Activated naive CD8-positive, alpha-beta T cell treated with anti-CD3 and anti-CD28 coated beads for 36 hours (primary cell): ENCODE data around the gene LCN9. TPM values are rescaled to one million over a fixed set of nuclear protein-coding genes. Genes with fewer than 3 reads are reported as not detected.

Experiments used
- DNase-seq: peaks from one replicate; pipeline ENCODE4 v3.0.0; 2021
- H3K27ac Mint-ChIP-seq: one replicate; pipeline ENCODE4 v1.8.0; 2022; ENCODE audit warnings: mild to moderate bottlenecking, moderate library complexity, mixed read lengths
- H3K27me3 Mint-ChIP-seq: one replicate; pipeline ENCODE4 v1.8.0; 2022; ENCODE audit warnings: mild to moderate bottlenecking, mixed read lengths
- H3K36me3 Mint-ChIP-seq: one replicate; pipeline ENCODE4 v1.8.0; 2021; ENCODE audit warnings: mild to moderate bottlenecking, mixed read lengths
- H3K4me1 Mint-ChIP-seq: one replicate; pipeline ENCODE4 v1.8.0; 2021; ENCODE audit warnings: mixed read lengths
- H3K4me3 Mint-ChIP-seq: one replicate; pipeline ENCODE4 v1.8.0; 2022; ENCODE audit warnings: mild to moderate bottlenecking, moderate library complexity, mixed read lengths
- H3K9me3 Mint-ChIP-seq: one replicate; pipeline ENCODE4 v1.8.0; 2022; ENCODE audit warnings: mixed read lengths
- total RNA-seq, 2 experiments: library from RNA; stranded (reverse); gene quantifications; one replicate each; pipeline ENCODE4 v1.2.3, GENCODE V29; 2021

The LCN9 gene
- total RNA-seq, 2 experiments from 2014 or later = not detected

- peaks cover 4% of the 10 kb centered on the region for H3K27me3 Mint-ChIP-seq
- no peaks in the 10 kb centered on the region for H3K4me1 Mint-ChIP-seq
- H3K36me3 Mint-ChIP-seq = no peaks in the 10 kb centered on the region
- no peaks in the 10 kb centered on the region for H3K9me3 Mint-ChIP-seq
- H3K4me3 Mint-ChIP-seq = no peak overlapping the region
- no peak overlapping the region for H3K27ac Mint-ChIP-seq
- no peak for DNase-seq
These were observed 32.5 kb downstream of the LCN9 start for GRCh38 chr9:135695642-135696041.

GRCh38 chr9:135696446-135696845 is 33.3 kb downstream of the LCN9 start:
- no peak overlapping the region for H3K27ac Mint-ChIP-seq
- no peaks in the 10 kb centered on the region for H3K9me3 Mint-ChIP-seq
- H3K4me1 Mint-ChIP-seq = no peaks in the 10 kb centered on the region
- no peaks in the 10 kb centered on the region for H3K36me3 Mint-ChIP-seq
- no peak for DNase-seq
- H3K4me3 Mint-ChIP-seq = no peak overlapping the region
- peaks cover 4% of the 10 kb centered on the region for H3K27me3 Mint-ChIP-seq

- no peaks in the 10 kb centered on the region for H3K36me3 Mint-ChIP-seq
- peaks cover 4% of the 10 kb centered on the region for H3K27me3 Mint-ChIP-seq
- H3K9me3 Mint-ChIP-seq = no peaks in the 10 kb centered on the region
- no peak overlapping the region for H3K27ac Mint-ChIP-seq
- no peaks in the 10 kb centered on the region for H3K4me1 Mint-ChIP-seq
- no peak overlapping the region for H3K4me3 Mint-ChIP-seq
- DNase-seq = no peak
These were observed 34.1 kb downstream of the LCN9 start for GRCh38 chr9:135697226-135697625.

GRCh38 chr9:135698236-135698635 is 35.1 kb downstream of the LCN9 start:
- Mint-ChIP-seq H3K27me3 (peaks cover 10% of the 10 kb centered on the region), H3K27ac (no peak overlapping the region), H3K36me3 (no peaks in the 10 kb centered on the region), H3K4me3 (no peak overlapping the region), H3K4me1 (no peaks in the 10 kb centered on the region), H3K9me3 (no peaks in the 10 kb centered on the region)
- DNase-seq = no peak

GRCh38 chr9:135698767-135699166 is 35.7 kb downstream of the LCN9 start:
- no peak for DNase-seq
- Mint-ChIP-seq H3K27me3 (peaks cover 13% of the 10 kb centered on the region), H3K9me3 (no peaks in the 10 kb centered on the region), H3K4me3 (no peak overlapping the region), H3K4me1 (no peaks in the 10 kb centered on the region), H3K36me3 (no peaks in the 10 kb centered on the region), H3K27ac (no peak overlapping the region)

- Mint-ChIP-seq H3K27ac (no peak within 1 kb of the TSS), H3K4me3 (no peak within 1 kb of the TSS), H3K36me3 (no peaks in the 10 kb centered on the region), H3K4me1 (no peaks in the 10 kb centered on the region), H3K27me3 (peaks cover 15% of the 10 kb centered on the region), H3K9me3 (no peaks in the 10 kb centered on the region)
- no peak for DNase-seq
These were observed 36.3 kb downstream of the LCN9 start, which contains the start of gene SOHLH1 for GRCh38 chr9:135699440-135699839. Gene SOHLH1 (minus strand): TSS chr9:135699481. CDS start chr9:135699467, 14 bp downstream.

GRCh38 chr9:135700525-135700924 is 37.4 kb downstream of the LCN9 start:
- Mint-ChIP-seq H3K36me3 (no peaks in the 10 kb centered on the region), H3K27ac (no peak overlapping the region), H3K27me3 (peaks cover 23% of the 10 kb centered on the region), H3K4me1 (no peaks in the 10 kb centered on the region), H3K9me3 (no peaks in the 10 kb centered on the region), H3K4me3 (no peak overlapping the region)
- DNase-seq = no peak

- peak; percentile 15 for DNase-seq
- Mint-ChIP-seq H3K27ac (no peak overlapping the region), H3K27me3 (peaks cover 23% of the 10 kb centered on the region), H3K4me3 (no peak overlapping the region), H3K9me3 (no peaks in the 10 kb centered on the region), H3K4me1 (no peaks in the 10 kb centered on the region), H3K36me3 (no peaks in the 10 kb centered on the region)
These were observed 38.2 kb downstream of the LCN9 start for GRCh38 chr9:135701067-135701958.

GRCh38 chr9:135701959-135702721 is 39.0 kb downstream of the LCN9 start, which contains the start of gene KCNT1:
Gene KCNT1 (plus strand): TSS chr9:135702185. CDS start chr9:135702259, 74 bp downstream.
- H3K4me3 Mint-ChIP-seq = no peak within 1 kb of the TSS
- no peaks in the 10 kb centered on the region for H3K4me1 Mint-ChIP-seq
- H3K36me3 Mint-ChIP-seq = no peaks in the 10 kb centered on the region
- H3K9me3 Mint-ChIP-seq = no peaks in the 10 kb centered on the region
- no peak within 1 kb of the TSS for H3K27ac Mint-ChIP-seq
- DNase-seq = peak; percentile 73
- H3K27me3 Mint-ChIP-seq = peaks cover 23% of the 10 kb centered on the region

- no peak overlapping the region for H3K4me3 Mint-ChIP-seq
- H3K27ac Mint-ChIP-seq = no peak overlapping the region
- no peaks in the 10 kb centered on the region for H3K4me1 Mint-ChIP-seq
- H3K36me3 Mint-ChIP-seq = no peaks in the 10 kb centered on the region
- H3K9me3 Mint-ChIP-seq = no peaks in the 10 kb centered on the region
- no peak for DNase-seq
- H3K27me3 Mint-ChIP-seq = peaks cover 23% of the 10 kb centered on the region
These were observed 40.6 kb downstream of the LCN9 start for GRCh38 chr9:135703726-135704125.

- no peak overlapping the region for H3K4me3 Mint-ChIP-seq
- H3K9me3 Mint-ChIP-seq = no peaks in the 10 kb centered on the region
- H3K36me3 Mint-ChIP-seq = no peaks in the 10 kb centered on the region
- no peaks in the 10 kb centered on the region for H3K4me1 Mint-ChIP-seq
- no peak overlapping the region for H3K27ac Mint-ChIP-seq
- peaks cover 23% of the 10 kb centered on the region for H3K27me3 Mint-ChIP-seq
- no peak for DNase-seq
These were observed 41.4 kb downstream of the LCN9 start for GRCh38 chr9:135704483-135704882.

- Mint-ChIP-seq H3K4me3 (no peak overlapping the region), H3K36me3 (no peaks in the 10 kb centered on the region), H3K27ac (no peak overlapping the region), H3K9me3 (no peaks in the 10 kb centered on the region), H3K4me1 (no peaks in the 10 kb centered on the region), H3K27me3 (peaks cover 22% of the 10 kb centered on the region)
- DNase-seq = no peak
These were observed 42.3 kb downstream of the LCN9 start for GRCh38 chr9:135705376-135705775.

GRCh38 chr9:135706288-135706687 is 43.2 kb downstream of the LCN9 start:
- DNase-seq = no peak
- Mint-ChIP-seq H3K36me3 (no peaks in the 10 kb centered on the region), H3K27me3 (peaks cover 19% of the 10 kb centered on the region), H3K4me3 (no peak overlapping the region), H3K9me3 (no peaks in the 10 kb centered on the region), H3K4me1 (no peaks in the 10 kb centered on the region), H3K27ac (no peak overlapping the region)

GRCh38 chr9:135707252-135708138 is 44.4 kb downstream of the LCN9 start:
- peaks cover 19% of the 10 kb centered on the region for H3K27me3 Mint-ChIP-seq
- no peak overlapping the region for H3K4me3 Mint-ChIP-seq
- no peaks in the 10 kb centered on the region for H3K9me3 Mint-ChIP-seq
- no peaks in the 10 kb centered on the region for H3K36me3 Mint-ChIP-seq
- no peaks in the 10 kb centered on the region for H3K4me1 Mint-ChIP-seq
- DNase-seq = no peak
- no peak overlapping the region for H3K27ac Mint-ChIP-seq
